ENCODE measurements around the gene RGSL1. TPM values are rescaled to one million over a fixed set of nuclear protein-coding genes. Genes with fewer than 3 reads are reported as not detected.
"Not testable (repeated sequence)": the region's sequence is repeated elsewhere in the genome, so short reads cannot be mapped to it uniquely, and the experiment has no call there.

RGSL1 gene
- total RNA-seq, 1 donor from 2014 or later = 0.82 TPM

- FAIRE-seq (no peak), DNase-seq (ENCODE audit: low spot score in 2 of 2) (no peak)
Observed at GRCh38 chr1:182527680-182528079, 77.7 kb downstream of the RGSL1 start.

GRCh38 chr1:182528206-182528605 lies 78.3 kb downstream of the RGSL1 start:
- not testable (repeated sequence) for DNase-seq (ENCODE audit: low spot score in 2 of 2); FAIRE-seq

GRCh38 chr1:182533896-182534295 lies 84.0 kb downstream of the RGSL1 start:
- DNase-seq (ENCODE audit: low spot score in 2 of 2) = no peak
- FAIRE-seq = no peak

- FAIRE-seq (no peak), DNase-seq (ENCODE audit: low spot score in 2 of 2) (no peak)
Observed at GRCh38 chr1:182549346-182549745, 99.4 kb downstream of the RGSL1 start.

GRCh38 chr1:182549811-182550210 lies 99.9 kb downstream of the RGSL1 start:
- DNase-seq (ENCODE audit: low spot score in 2 of 2) = no peak
- FAIRE-seq = no peak

- DNase-seq (ENCODE audit: low spot score in 2 of 2) (no peak), FAIRE-seq (no peak)
Observed at GRCh38 chr1:182552527-182552926, 102.6 kb downstream of the RGSL1 start.

- DNase-seq (ENCODE audit: low spot score in 2 of 2) = no peak
- no peak for FAIRE-seq
Observed at GRCh38 chr1:182555493-182555892, 105.5 kb downstream of the RGSL1 start.

GRCh38 chr1:182556279-182556678 lies 106.3 kb downstream of the RGSL1 start:
- no peak for FAIRE-seq
- no peak for DNase-seq (ENCODE audit: low spot score in 2 of 2)

- FAIRE-seq (no peak), DNase-seq (ENCODE audit: low spot score in 2 of 2) (no peak)
Observed at GRCh38 chr1:182560392-182560984, 110.5 kb downstream of the RGSL1 start.

- DNase-seq (ENCODE audit: low spot score in 2 of 2) (no peak), FAIRE-seq (no peak)
Observed at GRCh38 chr1:182561456-182561855, 111.5 kb downstream of the RGSL1 start.

GRCh38 chr1:182563095-182563494 lies 113.1 kb downstream of the RGSL1 start:
- FAIRE-seq (no peak), DNase-seq (ENCODE audit: low spot score in 2 of 2) (no peak)

GRCh38 chr1:182564406-182565004 lies 114.6 kb downstream of the RGSL1 start:
- DNase-seq (ENCODE audit: low spot score in 2 of 2) (no peak), FAIRE-seq (no peak)

GRCh38 chr1:182565537-182565936 lies 115.6 kb downstream of the RGSL1 start:
- DNase-seq (ENCODE audit: low spot score in 2 of 2) (no peak), FAIRE-seq (no peak)

- DNase-seq (ENCODE audit: low spot score in 2 of 2) (no peak), FAIRE-seq (no peak)
Observed at GRCh38 chr1:182567629-182568028, 117.7 kb downstream of the RGSL1 start.

GRCh38 chr1:182568647-182569284 lies 118.8 kb downstream of the RGSL1 start:
- FAIRE-seq = no peak

GRCh38 chr1:182569939-182570610 lies 120.1 kb downstream of the RGSL1 start:
- DNase-seq (ENCODE audit: low spot score in 2 of 2) (no peak), FAIRE-seq (no peak)

More at GRCh38 chr1:182568647-182569284, 118.8 kb downstream of the RGSL1 start:
- DNase-seq (ENCODE audit: low spot score in 2 of 2) = no peak

- no peak for FAIRE-seq
- no peak for DNase-seq (ENCODE audit: low spot score in 2 of 2)
Observed at GRCh38 chr1:182570611-182570970, 120.6 kb downstream of the RGSL1 start.

GRCh38 chr1:182574156-182574555 lies 124.2 kb downstream of the RGSL1 start:
- FAIRE-seq = no peak
- no peak for DNase-seq (ENCODE audit: low spot score in 2 of 2)

- FAIRE-seq (no peak), DNase-seq (ENCODE audit: low spot score in 2 of 2) (no peak)
Observed at GRCh38 chr1:182575540-182576149, 125.7 kb downstream of the RGSL1 start.

GRCh38 chr1:182580736-182581135 lies 130.8 kb downstream of the RGSL1 start:
- DNase-seq (ENCODE audit: low spot score in 2 of 2) = no peak
- no peak for FAIRE-seq

- DNase-seq (ENCODE audit: low spot score in 2 of 2) (no peak), FAIRE-seq (no peak)
Observed at GRCh38 chr1:182584746-182585145, 134.8 kb downstream of the RGSL1 start.

Measured in frontal cortex (tissue), 4 donors.